T-helper 2 cell treated with Interferon-gamma antibody and Interleukin-4, amounts not matched to agents 5 μg/mL and 100 μg/mL, for 36 hours (primary cell): ENCODE measurements around the gene PRKCQ.

Experiments
- DNase-seq: peaks from one replicate; pipeline ENCODE4 v3.0.0; 2021; ENCODE audit warnings: low spot score
- H3K27ac Mint-ChIP-seq: one replicate; pipeline ENCODE4 v1.8.0; 2021; ENCODE audit warnings: mild to moderate bottlenecking, mixed read lengths
- H3K27me3 Mint-ChIP-seq: one replicate; pipeline ENCODE4 v1.8.0; 2021; ENCODE audit warnings: low read depth, mixed read lengths
- H3K36me3 Mint-ChIP-seq: one replicate; pipeline ENCODE4 v1.8.0; 2021; ENCODE audit warnings: low read depth, mixed read lengths
- H3K4me1 Mint-ChIP-seq: one replicate; pipeline ENCODE4 v1.8.0; 2021; ENCODE audit warnings: low read depth, mixed read lengths
- H3K4me3 Mint-ChIP-seq: one replicate; pipeline ENCODE4 v1.8.0; 2022; ENCODE audit warnings: mild to moderate bottlenecking, moderate library complexity, mixed read lengths
- H3K9me3 Mint-ChIP-seq: one replicate; pipeline ENCODE4 v1.8.0; 2021; ENCODE audit warnings: mixed read lengths

Gene PRKCQ

DNA sequence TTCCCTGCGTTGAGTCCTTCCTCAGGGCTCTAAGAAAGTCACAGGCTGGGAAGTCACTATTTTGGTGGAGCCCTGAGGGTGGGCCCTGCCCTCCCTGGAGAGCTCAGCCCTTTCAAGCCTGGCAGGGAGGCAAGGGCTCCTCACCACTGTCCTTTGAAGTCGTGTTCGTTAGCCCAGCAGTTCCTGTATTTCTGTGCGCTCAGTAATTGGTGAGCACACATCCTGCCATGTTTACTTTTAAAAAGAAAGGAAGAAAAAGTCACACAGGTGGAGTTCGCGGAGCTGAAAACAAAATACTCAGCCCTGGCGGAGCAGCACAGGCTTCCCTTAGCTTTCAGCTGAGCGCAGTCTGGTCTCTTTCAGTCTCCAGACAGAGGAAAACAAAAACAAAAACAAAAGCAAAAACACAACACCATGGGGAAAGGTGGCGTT is 37.1 kb downstream of the PRKCQ start:
- Mint-ChIP-seq H3K4me3 (peak overlapping the region; percentile 92), H3K36me3 (peaks cover 44% of the 10 kb centered on the region), H3K9me3 (no peaks in the 10 kb centered on the region), H3K27ac (peak overlapping the region; percentile 100), H3K27me3 (no peaks in the 10 kb centered on the region), H3K4me1 (peaks cover 67% of the 10 kb centered on the region)
- no peak for DNase-seq

DNA sequence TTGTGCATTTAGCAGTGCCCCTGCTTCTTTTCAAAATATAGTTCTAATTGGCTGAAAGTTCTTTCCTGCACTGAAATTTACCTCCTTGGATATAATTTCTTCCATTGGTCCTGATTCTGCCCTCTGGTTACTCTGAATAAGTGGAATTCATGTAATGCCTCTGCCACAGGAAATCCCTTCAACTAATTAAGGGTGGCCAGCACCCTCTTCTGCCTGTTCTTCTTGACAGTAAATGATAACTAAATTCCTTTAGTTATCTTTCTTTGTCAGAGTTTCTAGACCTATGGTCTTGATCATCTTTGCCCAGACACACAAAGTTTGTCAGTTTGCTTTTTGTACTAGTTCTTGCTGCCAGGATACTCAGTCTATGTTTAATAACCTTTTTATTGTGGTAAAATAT is 40.2 kb downstream of the PRKCQ start:
- Mint-ChIP-seq H3K27ac (no peak overlapping the region), H3K36me3 (peaks cover 55% of the 10 kb centered on the region), H3K27me3 (no peaks in the 10 kb centered on the region)

DNA sequence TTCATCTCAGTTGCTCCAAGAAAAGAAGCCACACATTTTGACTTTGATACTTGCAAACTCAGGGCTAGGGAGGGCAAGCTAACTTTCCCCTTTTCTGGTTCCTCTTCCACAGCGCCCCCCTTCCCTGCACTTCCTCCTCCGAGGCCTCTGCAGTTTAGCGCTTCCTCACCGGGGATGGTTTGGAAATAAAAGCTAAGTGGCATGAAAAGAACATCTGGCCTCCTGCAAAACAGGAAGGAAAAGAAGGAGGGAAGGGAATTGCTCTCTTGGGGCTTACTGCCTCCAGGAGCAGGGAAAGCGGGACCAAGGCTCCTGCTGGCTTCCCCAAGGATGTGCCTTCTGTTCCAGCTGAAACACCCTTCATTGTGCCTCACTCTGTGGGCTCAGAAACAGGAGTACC is 42.3 kb downstream of the PRKCQ start:
- no peaks in the 10 kb centered on the region for H3K9me3 Mint-ChIP-seq
- no peak for DNase-seq
- H3K27ac Mint-ChIP-seq, result peak overlapping the region; percentile 31
- H3K36me3 Mint-ChIP-seq, result peaks cover 56% of the 10 kb centered on the region
- no peaks in the 10 kb centered on the region for H3K27me3 Mint-ChIP-seq
- peaks cover 58% of the 10 kb centered on the region for H3K4me1 Mint-ChIP-seq
- no peak overlapping the region for H3K4me3 Mint-ChIP-seq

More for the DNA sequence above, 40.2 kb downstream of the PRKCQ start:
- Mint-ChIP-seq H3K4me1 (peaks cover 66% of the 10 kb centered on the region), H3K9me3 (no peaks in the 10 kb centered on the region), H3K4me3 (no peak overlapping the region)
- DNase-seq, result no peak

DNA sequence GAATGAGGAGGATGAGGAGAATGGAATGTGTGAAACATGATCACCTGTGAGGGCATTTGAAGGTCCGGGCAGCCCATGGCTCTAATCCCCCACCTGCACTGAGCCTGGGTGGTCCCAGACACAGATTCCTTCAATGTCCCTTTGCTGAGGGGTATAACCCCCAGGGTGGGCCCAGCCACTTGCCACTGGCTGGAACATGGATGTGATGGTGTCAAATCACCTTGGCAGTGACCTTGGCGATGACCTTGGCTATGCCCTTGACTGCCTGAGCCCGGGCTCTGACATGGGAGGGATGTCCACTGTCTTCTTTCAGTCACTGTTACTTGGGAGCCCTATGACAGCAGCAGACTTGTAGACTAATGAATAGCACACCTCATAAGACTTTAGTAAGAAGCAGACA is 44.0 kb downstream of the PRKCQ start:
- no peaks in the 10 kb centered on the region for H3K9me3 Mint-ChIP-seq
- H3K4me3 Mint-ChIP-seq, result no peak overlapping the region
- no peaks in the 10 kb centered on the region for H3K27me3 Mint-ChIP-seq
- DNase-seq, result no peak
- peaks cover 53% of the 10 kb centered on the region for H3K36me3 Mint-ChIP-seq
- H3K4me1 Mint-ChIP-seq, result peaks cover 58% of the 10 kb centered on the region
- peak overlapping the region; percentile 34 for H3K27ac Mint-ChIP-seq

DNA sequence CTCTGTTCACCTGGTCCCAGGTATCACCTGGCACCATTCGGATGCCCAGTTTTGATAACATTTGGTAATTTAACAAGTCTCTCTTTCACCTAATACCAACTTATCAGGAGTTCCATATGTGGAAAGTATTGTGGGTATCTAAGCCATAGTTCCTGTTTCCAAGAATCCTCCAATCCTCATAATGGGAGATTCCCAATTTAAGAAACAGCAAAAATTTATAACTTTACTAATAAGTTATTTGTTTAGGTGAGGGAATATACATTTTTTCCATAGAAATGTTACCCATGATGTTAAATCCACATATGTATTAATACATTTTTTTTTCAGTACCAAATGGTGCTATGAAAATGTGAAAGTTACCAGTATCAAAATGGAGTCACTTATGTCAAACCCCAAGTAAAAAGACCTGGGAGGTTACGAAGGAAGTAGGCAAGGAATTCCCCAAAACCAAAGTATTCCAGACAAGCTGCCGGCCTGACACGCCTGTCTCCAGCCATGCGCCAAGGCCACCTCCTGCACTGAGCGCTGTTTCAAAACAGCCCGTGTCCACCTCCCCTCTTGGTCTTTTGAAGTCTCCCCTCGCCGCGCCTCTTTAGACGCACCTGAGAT is 44.8 kb downstream of the PRKCQ start:
- Mint-ChIP-seq H3K27me3 (no peaks in the 10 kb centered on the region), H3K27ac (no peak overlapping the region), H3K36me3 (peaks cover 47% of the 10 kb centered on the region), H3K4me1 (peaks cover 58% of the 10 kb centered on the region), H3K9me3 (no peaks in the 10 kb centered on the region), H3K4me3 (no peak overlapping the region)
- DNase-seq, result no peak

DNA sequence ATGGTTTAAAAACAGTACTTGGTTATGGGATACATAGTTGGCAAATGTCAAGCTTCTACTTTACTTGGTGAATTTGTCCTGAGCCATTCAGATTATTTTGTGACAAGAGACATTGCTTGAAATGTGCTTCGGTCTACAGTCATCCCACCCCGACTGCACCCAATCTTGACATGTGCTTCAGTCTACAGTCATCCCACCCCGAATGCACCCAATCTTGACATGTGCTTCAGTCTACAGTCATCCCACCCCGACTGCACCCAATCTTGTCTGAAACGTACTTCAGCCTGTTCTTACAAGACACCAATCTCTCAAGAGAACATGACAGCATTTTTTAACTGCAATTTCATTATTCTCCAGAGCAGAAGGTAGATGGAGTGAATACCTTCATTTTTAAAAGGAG is 47.8 kb downstream of the PRKCQ start:
- H3K4me3 Mint-ChIP-seq, result peak overlapping the region; percentile 20
- H3K4me1 Mint-ChIP-seq, result peaks cover 72% of the 10 kb centered on the region
- DNase-seq, result no peak
- H3K27me3 Mint-ChIP-seq, result no peaks in the 10 kb centered on the region
- peak overlapping the region; percentile 56 for H3K27ac Mint-ChIP-seq
- peaks cover 63% of the 10 kb centered on the region for H3K36me3 Mint-ChIP-seq
- H3K9me3 Mint-ChIP-seq, result no peaks in the 10 kb centered on the region

DNA sequence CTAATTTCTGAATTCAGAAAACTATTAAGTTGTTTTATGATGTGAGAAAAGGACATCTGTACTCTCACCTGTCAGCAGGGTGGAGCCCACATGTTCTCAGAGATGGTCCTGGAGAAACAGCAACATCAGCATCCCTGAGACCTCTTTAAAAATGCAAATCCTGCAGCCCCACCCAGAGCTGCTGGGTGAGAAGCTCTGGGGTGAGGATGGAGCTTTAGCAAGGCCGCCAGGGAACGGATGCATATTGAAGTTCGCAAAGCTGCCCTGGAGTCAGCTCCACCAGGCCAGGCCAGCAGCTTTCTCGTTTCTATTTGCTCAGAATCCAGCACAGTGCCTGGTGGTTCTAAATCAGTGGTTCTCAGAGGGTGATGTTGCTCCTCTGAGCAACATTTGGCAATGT is 49.1 kb downstream of the PRKCQ start:
- Mint-ChIP-seq H3K4me3 (peak overlapping the region; percentile 84), H3K9me3 (no peaks in the 10 kb centered on the region), H3K4me1 (peaks cover 76% of the 10 kb centered on the region), H3K36me3 (peaks cover 63% of the 10 kb centered on the region), H3K27ac (peak overlapping the region; percentile 98), H3K27me3 (no peaks in the 10 kb centered on the region)
- DNase-seq, result no peak

DNA sequence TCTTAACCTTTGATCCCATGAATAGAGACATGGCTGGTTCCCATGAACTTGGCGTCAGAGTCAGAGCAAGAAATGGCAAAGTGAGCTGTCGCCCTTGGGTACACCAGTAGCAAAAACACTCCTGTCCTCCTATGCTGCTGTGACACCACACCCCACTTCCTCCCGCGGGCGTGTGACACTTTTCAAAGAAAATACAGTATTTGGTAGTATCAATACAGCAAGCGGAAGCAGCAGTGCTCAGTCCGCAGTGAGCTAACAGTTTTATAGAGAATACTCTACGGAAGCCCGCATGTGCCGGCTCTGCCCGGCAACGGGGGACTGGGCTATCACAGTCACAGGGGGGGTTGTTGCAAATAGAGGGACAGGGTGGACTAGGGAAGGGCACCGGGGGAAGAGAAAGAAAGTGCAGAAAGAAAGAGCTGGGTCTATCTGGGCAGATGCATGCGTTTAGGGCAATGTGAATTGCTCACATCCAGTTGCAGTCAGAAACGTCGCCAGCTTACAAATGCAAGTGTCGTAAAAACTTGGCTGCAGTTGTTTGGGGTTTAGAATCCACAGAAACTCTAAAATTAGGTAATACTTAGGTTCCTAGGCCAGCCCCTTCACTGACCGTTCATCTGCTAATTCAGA is 49.8 kb downstream of the PRKCQ start:
- Mint-ChIP-seq H3K4me1 (peaks cover 78% of the 10 kb centered on the region), H3K36me3 (peaks cover 63% of the 10 kb centered on the region), H3K27me3 (no peaks in the 10 kb centered on the region), H3K9me3 (no peaks in the 10 kb centered on the region), H3K4me3 (peak overlapping the region; percentile 84), H3K27ac (peak overlapping the region; percentile 98)
- DNase-seq, result peak; percentile 77

DNA sequence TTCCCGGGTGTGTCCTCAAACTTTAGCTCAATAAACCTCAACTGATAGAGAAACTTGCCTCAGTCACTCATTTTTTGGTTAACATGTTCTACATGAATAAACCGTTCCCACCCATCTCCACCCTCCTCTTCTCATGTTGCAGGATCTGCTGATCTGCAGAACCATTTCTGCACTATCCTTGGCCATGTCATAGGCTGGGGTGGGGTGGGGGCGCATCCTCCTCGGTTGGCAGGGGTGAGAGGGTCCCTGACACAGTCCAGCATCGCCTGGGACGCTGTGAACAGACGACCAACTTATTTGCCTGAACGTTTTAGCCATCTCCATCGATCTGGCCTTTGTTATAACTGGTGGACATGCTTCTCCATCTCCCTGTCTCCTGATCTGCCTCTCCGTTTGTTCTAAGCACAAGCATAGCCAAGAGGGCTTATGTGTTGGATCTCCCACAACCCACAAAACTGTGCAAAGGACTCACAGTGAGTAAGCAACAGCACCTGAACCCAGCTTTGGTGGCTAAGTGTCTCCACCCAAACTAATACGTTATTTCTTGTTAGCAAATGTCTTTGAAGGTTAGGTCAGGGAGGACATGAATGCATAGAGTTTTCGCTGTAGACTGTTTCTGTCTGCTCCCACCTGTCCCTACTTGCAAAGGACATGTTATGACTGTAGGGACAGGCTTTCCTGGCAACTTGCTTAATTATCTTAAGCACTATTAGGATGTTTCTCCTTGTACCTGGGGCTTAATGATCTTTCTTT is 51.7 kb downstream of the PRKCQ start:
- H3K4me1 Mint-ChIP-seq, result peaks cover 79% of the 10 kb centered on the region
- H3K4me3 Mint-ChIP-seq, result peak overlapping the region; percentile 84
- H3K9me3 Mint-ChIP-seq, result no peaks in the 10 kb centered on the region
- peak overlapping the region; percentile 98 for H3K27ac Mint-ChIP-seq
- no peaks in the 10 kb centered on the region for H3K27me3 Mint-ChIP-seq
- DNase-seq, result no peak
- peaks cover 72% of the 10 kb centered on the region for H3K36me3 Mint-ChIP-seq

DNA sequence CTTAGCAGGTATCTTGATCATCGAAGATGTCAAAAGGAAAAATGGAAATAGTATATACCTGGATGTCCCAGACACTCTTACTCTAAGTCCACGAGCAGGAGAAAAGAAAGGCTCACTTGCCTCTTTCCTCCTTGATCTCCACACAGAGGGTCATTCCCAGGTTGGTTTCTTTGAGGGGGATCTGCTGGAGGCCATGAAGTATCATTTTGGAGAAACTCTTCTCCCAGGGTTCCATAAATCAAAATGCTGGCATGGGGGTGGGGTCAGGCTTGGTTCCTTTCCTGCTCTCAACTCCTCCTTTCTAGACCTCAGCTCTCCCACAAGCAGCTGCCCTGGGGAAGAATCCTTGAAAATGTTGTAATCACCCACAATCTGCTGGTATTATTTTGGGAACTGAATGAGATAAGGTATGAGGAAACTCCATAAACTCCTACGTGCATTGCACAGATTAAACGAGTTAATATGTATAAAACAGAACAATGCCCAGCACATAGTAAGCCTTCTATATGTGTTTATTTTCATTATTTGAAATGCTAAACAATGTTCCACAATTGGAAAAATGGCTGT is 54.4 kb downstream of the PRKCQ start:
- H3K4me1 Mint-ChIP-seq, result peaks cover 62% of the 10 kb centered on the region
- no peak for DNase-seq
- H3K36me3 Mint-ChIP-seq, result peaks cover 72% of the 10 kb centered on the region
- H3K27me3 Mint-ChIP-seq, result no peaks in the 10 kb centered on the region
- H3K27ac Mint-ChIP-seq, result no peak overlapping the region
- no peaks in the 10 kb centered on the region for H3K9me3 Mint-ChIP-seq
- H3K4me3 Mint-ChIP-seq, result no peak overlapping the region

DNA sequence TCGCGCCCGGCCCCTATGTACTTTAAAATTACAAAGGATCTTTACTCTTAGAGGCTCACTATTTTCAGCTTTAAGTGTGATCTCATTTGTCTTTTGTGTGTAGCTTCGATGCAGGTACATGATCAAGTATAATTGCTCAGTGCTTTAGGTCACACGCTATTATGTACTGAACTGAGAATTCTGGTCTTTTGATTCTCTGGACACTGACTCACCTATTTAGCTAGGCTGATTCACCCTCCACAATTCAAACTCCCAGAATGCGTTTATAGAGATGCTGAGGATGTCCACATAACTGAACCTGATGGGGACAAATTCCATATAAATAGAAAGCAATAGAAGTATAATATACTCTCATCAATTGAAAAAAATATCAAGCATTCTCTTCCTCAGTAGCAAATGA is 57.8 kb downstream of the PRKCQ start:
- no peaks in the 10 kb centered on the region for H3K27me3 Mint-ChIP-seq
- no peak overlapping the region for H3K4me3 Mint-ChIP-seq
- no peaks in the 10 kb centered on the region for H3K9me3 Mint-ChIP-seq
- DNase-seq, result no peak
- no peak overlapping the region for H3K27ac Mint-ChIP-seq
- peaks cover 58% of the 10 kb centered on the region for H3K4me1 Mint-ChIP-seq
- peaks cover 57% of the 10 kb centered on the region for H3K36me3 Mint-ChIP-seq

DNA sequence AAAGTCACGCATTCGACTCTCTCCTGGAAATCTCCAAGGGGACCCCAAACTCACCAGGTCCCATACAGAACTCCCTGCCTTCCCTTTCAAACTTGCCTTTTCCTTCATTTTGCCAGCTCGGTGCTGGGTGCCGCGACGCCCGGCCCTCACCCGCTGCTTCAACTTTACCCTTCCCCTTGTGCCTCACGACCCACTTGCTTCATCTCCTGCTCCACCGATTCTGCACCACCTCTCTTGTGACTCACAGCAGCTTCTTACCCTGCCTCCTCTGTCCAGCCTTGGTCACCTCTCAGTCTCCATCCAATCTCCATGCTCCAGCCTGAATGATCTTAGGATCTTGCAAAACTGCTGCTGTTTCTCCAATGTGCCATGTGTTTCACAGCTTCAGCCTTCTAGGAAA is 59.9 kb downstream of the PRKCQ start:
- no peak for DNase-seq
- Mint-ChIP-seq H3K4me3 (peak overlapping the region; percentile 19), H3K27ac (peak overlapping the region; percentile 17), H3K36me3 (peaks cover 50% of the 10 kb centered on the region), H3K4me1 (peaks cover 59% of the 10 kb centered on the region), H3K9me3 (no peaks in the 10 kb centered on the region), H3K27me3 (no peaks in the 10 kb centered on the region)

DNA sequence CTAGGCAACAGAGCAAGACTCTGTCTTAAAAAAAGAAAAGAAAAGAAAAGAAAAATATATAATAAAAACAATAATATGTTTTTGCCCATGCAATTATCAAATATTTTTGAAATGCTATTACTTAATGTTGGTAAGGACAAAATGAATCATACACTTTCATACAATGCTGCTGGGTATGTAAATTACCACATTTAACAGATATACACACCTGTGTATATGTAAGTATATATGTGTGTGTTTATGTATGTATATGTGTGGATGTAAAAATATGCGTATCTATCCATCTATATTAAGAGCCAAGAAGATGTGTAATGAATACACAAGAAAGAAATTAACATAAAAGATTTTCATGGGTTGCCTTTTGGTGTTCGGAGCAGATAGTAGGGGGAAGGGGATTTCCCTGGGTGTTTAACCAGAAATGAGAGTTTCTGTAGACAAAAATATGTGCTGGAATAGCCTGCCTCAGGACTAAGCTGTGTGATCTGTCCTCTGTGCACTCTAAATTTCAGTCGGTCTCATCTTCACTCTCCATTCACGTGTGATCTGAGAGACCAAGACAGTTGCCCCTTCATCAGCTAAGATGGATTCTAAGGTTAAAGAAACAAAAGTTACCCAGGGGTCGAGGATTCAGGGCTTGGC is 61.2 kb downstream of the PRKCQ start:
- no peak for DNase-seq
- Mint-ChIP-seq H3K9me3 (no peaks in the 10 kb centered on the region), H3K27ac (peak overlapping the region; percentile 79), H3K4me3 (peak overlapping the region; percentile 19), H3K4me1 (peaks cover 65% of the 10 kb centered on the region), H3K36me3 (peaks cover 53% of the 10 kb centered on the region), H3K27me3 (no peaks in the 10 kb centered on the region)

DNA sequence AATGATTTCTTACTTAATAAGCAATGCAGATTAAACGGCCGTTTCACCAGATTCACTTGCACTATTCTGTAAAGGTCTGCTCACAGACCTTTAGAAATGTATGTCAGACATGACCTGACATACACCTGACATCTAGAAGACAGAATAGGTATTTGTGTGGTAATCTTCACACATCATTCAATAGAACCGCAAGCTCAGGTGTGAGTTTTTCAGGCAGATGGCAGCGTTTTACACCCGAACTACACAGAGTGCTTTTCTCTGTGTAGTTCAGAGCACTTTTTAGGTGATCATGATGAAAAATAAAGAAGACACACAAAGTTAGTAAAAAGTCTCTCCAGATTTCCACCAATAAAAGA is 63.2 kb downstream of the PRKCQ start:
- no peak for DNase-seq
- Mint-ChIP-seq H3K9me3 (peaks cover 15% of the 10 kb centered on the region), H3K36me3 (peaks cover 66% of the 10 kb centered on the region), H3K4me1 (peaks cover 73% of the 10 kb centered on the region), H3K4me3 (no peak overlapping the region), H3K27ac (no peak overlapping the region), H3K27me3 (no peaks in the 10 kb centered on the region)
